B cell (primary cell): ENCODE data around the gene FCGBP. TPM values are rescaled to one million over a fixed set of nuclear protein-coding genes. Genes with fewer than 3 reads are reported as not detected.

Experiments used
- ATAC-seq: fragments of 200-7000 bp; cut with Tn5 transposase; one replicate; pipeline ENCODE4 v1.10.0; 2021; ENCODE audit warnings: low read depth, mild to moderate bottlenecking, moderate number of reproducible peaks, moderate library complexity
- CTCF ChIA-PET: fragments of 350-600 bp; sonication (Branson Sonifier 250); formaldehyde crosslinking; loops from one replicate; lab custom pipeline; 2021; ENCODE audit warnings: antibody characterized with exemption, inconsistent platforms; lab: Charles Lee
- POLR2A ChIA-PET: fragments of 350-600 bp; sonication (Branson Sonifier 250); formaldehyde crosslinking; loops from one replicate; lab custom pipeline; 2021; ENCODE audit warnings: antibody characterized with exemption; lab: Charles Lee
- DNase-seq: peaks from one replicate; pipeline ENCODE4 v3.0.0; 2013
- H2AFZ ChIP-seq: 2 replicates; pipeline ENCODE4 v1.6.1; 2012; ENCODE audit warnings: mild to moderate bottlenecking, low read depth, low read length; ENCODE audit not compliant: insufficient read depth, poor library complexity, severe bottlenecking
- H3K27ac ChIP-seq, 2 donors: 1 replicate in 1 of 2; 2 replicates in 1 of 2; pipeline ENCODE4 v1.5.1; 2012 to 2013; ENCODE audit warnings: low read length in 2 of 2, mild to moderate bottlenecking in 2 of 2, moderate library complexity in 1 of 2
- H3K27me3 ChIP-seq, 4 experiments: fragments of 200-600 bp in 1 of 4; sonication (generic) in 1 of 4; replicated peaks in 1 of 4; 1 replicate in 2 of 4; 2 replicates in 2 of 4; pipeline versions ENCODE4 v1.6.1 to v1.7.0; 2013 to 2016; ENCODE audit warnings: low read length in 3 of 4, mild to moderate bottlenecking in 2 of 4, mixed read lengths in 1 of 4, moderate library complexity in 1 of 4; ENCODE audit not compliant: insufficient read depth in 4 of 4, control insufficient read depth in 3 of 4; ENCODE audit errors: control extremely low read depth in 1 of 4
- H3K36me3 ChIP-seq, 2 experiments: replicated peaks in 1 of 2; 1 replicate in 1 of 2; 2 replicates in 1 of 2; pipeline versions ENCODE4 v1.6.1 to v1.7.1; 2013; ENCODE audit warnings: low read length in 1 of 2; ENCODE audit not compliant: insufficient read depth in 2 of 2, control insufficient read depth in 1 of 2; ENCODE audit errors: control extremely low read depth in 1 of 2, extremely low read depth in 1 of 2
- H3K4me1 ChIP-seq, 2 donors: fragments of 200-600 bp in 1 of 2; sonication (generic) in 1 of 2; 1 replicate in 1 of 2; 2 replicates in 1 of 2; pipeline versions ENCODE4 v1.5.1 to v1.6.1; 2013 to 2017; ENCODE audit warnings: low read length in 2 of 2; ENCODE audit not compliant: control insufficient read depth in 2 of 2, insufficient read depth in 2 of 2
- H3K4me2 ChIP-seq: replicated peaks from 2 replicates; pipeline ENCODE3; 2012; ENCODE audit warnings: mild to moderate bottlenecking, low read depth, low read length; ENCODE audit not compliant: poor library complexity, severe bottlenecking
- H3K4me3 ChIP-seq, 5 experiments: fragments of 200-600 bp in 1 of 5; sonication (generic) in 1 of 5; 1 replicate in 3 of 5; 2 replicates in 2 of 5; pipeline versions ENCODE4 v1.5.1 to v1.7.0; 2011 to 2016; ENCODE audit warnings: low read length in 4 of 5, mild to moderate bottlenecking in 4 of 5, low read depth in 2 of 5, control low read depth in 1 of 5, moderate library complexity in 1 of 5; ENCODE audit not compliant: insufficient read depth in 1 of 5; ENCODE audit errors: control extremely low read depth in 1 of 5, extremely low read depth in 1 of 5
- H3K79me2 ChIP-seq: fragments of 200-600 bp; sonication (generic); one replicate; pipeline ENCODE4 v1.6.0; 2016; ENCODE audit warnings: low read length; ENCODE audit not compliant: control insufficient read depth, insufficient read depth
- H3K9ac ChIP-seq: fragments of 200-600 bp; sonication (generic); 2 replicates; pipeline ENCODE4 v1.6.1; 2017; ENCODE audit warnings: mild to moderate bottlenecking, low read length, moderate library complexity
- H3K9me3 ChIP-seq, 3 donors: one replicate each; pipeline versions ENCODE4 v1.6.1 to v1.7.1; 2013; ENCODE audit warnings: low read length in 2 of 3; ENCODE audit not compliant: control insufficient read depth in 2 of 3, insufficient read depth in 1 of 3; ENCODE audit errors: control extremely low read depth in 1 of 3
- H4K20me1 ChIP-seq: 2 replicates; pipeline ENCODE4 v1.6.0; 2012; ENCODE audit warnings: mild to moderate bottlenecking, low read length; ENCODE audit not compliant: insufficient read depth, control insufficient read depth, poor library complexity, severe bottlenecking
- H3K27ac Mint-ChIP-seq: one replicate; pipeline ENCODE4 v1.8.0; 2021; ENCODE audit warnings: mixed read lengths
- H3K27me3 Mint-ChIP-seq: one replicate; pipeline ENCODE4 v1.8.0; 2021; ENCODE audit warnings: mixed read lengths
- H3K4me1 Mint-ChIP-seq: one replicate; pipeline ENCODE4 v1.8.0; 2021; ENCODE audit warnings: mixed read lengths
- H3K4me3 Mint-ChIP-seq: one replicate; pipeline ENCODE4 v1.8.0; 2021; ENCODE audit warnings: mixed read lengths
- H3K9me3 Mint-ChIP-seq: one replicate; pipeline ENCODE4 v1.8.0; 2022; ENCODE audit warnings: mixed read lengths; ENCODE audit not compliant: insufficient read depth
- CTCF ChIP-seq: fragments of 200-600 bp; IDR thresholded peaks from one replicate; pipeline ENCODE4 v1.8.0; 2022; ENCODE audit warnings: antibody characterized with exemption, mild to moderate bottlenecking
- EZH2 ChIP-seq: IDR thresholded peaks from 2 replicates; pipeline ENCODE4 v1.6.1; 2012; ENCODE audit warnings: borderline replicate concordance, low read depth, mild to moderate bottlenecking, moderate library complexity, low read length; ENCODE audit not compliant: insufficient read depth, poor library complexity, severe bottlenecking
- WGBS: methylation state at CpG from one replicate; pipeline ENCODE4 v1.1.5; 2013; ENCODE audit warnings: missing lambda C conversion rate; ENCODE audit not compliant: insufficient coverage; 5-methylcytosine and 5-hydroxymethylcytosine counted together
- intact Hi-C: fragments of 100-400 bp; cut with micrococcal nuclease; formaldehyde crosslinking; loops from one replicate; pipeline ENCODE4 v1.10.0; 2022
- polyA plus RNA-seq: library from polyadenylated mRNA; depleted of rRNA; stranded (reverse); fragments of >200 nt; gene quantifications from 2 replicates; pipeline ENCODE4 v1.2.3, GENCODE V29; 2012
- total RNA-seq, 2 donors: library from RNA; stranded (reverse); fragments of 120-200 nt in 1 of 2; gene quantifications; 1 replicate in 1 of 2; 2 replicates in 1 of 2; pipeline versions ENCODE4 v1.2.3 to v1.2.4, GENCODE V29; 2013 to 2022

The FCGBP gene
- total and polyA plus RNA-seq, 2 donors (not counting 1 experiment from before 2014, with no cell fraction given) = 5.7 to 22.9 TPM

DNA sequence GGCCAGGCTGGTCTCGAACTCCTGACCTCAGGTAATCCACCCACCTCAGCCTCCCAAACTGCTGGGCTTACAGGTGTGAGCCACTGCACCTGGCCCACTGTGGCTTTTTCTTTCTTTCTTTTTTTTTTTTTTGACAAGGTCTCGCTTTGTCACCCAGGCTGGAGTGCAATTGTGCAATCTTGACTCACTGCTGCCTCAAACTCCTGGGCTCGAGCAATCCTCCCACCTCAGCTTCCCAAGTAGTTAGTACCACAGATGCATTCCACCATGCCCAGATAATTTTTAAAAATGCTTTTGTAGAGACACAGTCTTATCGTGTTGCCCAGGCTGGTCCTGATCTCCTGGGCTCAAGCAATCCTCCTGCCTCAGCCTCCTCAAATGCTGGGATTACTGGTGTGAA, 12.1 kb upstream of the FCGBP start:
- CTCF ChIA-PET = interaction anchor here (0.7 to 2.8 kb wide), 2 partner anchors 24 to 26 kb away, joined by 4 to 13 read pairs; partner anchors contain the start of gene PSMC4
- Histone ChIP-seq H3K9me3 (peaks cover 0 to 5% (median 0%) of the 10 kb centered on the region in 3 donors), H3K27me3 (no peaks in the 10 kb centered on the region), H3K4me2 (no peak overlapping the region), H3K27ac (no peak overlapping the region), H3K9ac (no peak overlapping the region), H3K36me3 (no peaks in the 10 kb centered on the region), H4K20me1 (no peaks in the 10 kb centered on the region), H2AFZ (no peak overlapping the region), H3K4me3 (no peak overlapping the region), H3K4me1 (peaks cover 73 to 75% of the 10 kb centered on the region in 2 donors), H3K79me2 (peaks cover 51% of the 10 kb centered on the region)
- Mint-ChIP-seq H3K4me1 (peaks cover 61% of the 10 kb centered on the region), H3K27me3 (no peaks in the 10 kb centered on the region), H3K4me3 (no peak overlapping the region), H3K9me3 (no peaks in the 10 kb centered on the region), H3K27ac (no peak overlapping the region)
- POLR2A ChIA-PET = interaction anchor here (0.7 kb wide), 1 partner anchor 9 kb away, joined by 5 read pairs; no protein-coding TSS in a partner anchor
- intact Hi-C loops = no loop called here
- ATAC-seq (no peak), DNase-seq (no peak)
- WGBS = 79% methylated on average over 3 of the region's 4 CpGs
- TF ChIP-seq CTCF = no peak
- no peak for TF ChIP-seq EZH2

- Mint-ChIP-seq H3K27ac (no peak overlapping the region), H3K4me3 (no peak overlapping the region), H3K9me3 (no peaks in the 10 kb centered on the region), H3K27me3 (no peaks in the 10 kb centered on the region), H3K4me1 (peaks cover 54% of the 10 kb centered on the region)
- no peak for TF ChIP-seq EZH2
- H3K4me3 ChIP-seq = no peak overlapping the region
- peaks cover 21% of the 10 kb centered on the region for H3K79me2 ChIP-seq
- DNase-seq = no peak
- H3K9ac ChIP-seq = no peak overlapping the region
- H3K27me3 ChIP-seq = no peaks in the 10 kb centered on the region
- no peaks in the 10 kb centered on the region for H4K20me1 ChIP-seq
- no peak for ATAC-seq
- H3K4me1 ChIP-seq = peaks cover 61 to 64% of the 10 kb centered on the region in 2 donors
- H3K4me2 ChIP-seq = peak overlapping the region; percentile 69
- WGBS = 84% methylated on average over 6 of the region's 7 CpGs
- no peak overlapping the region for H3K27ac ChIP-seq
- peaks cover 4 to 10% (median 5%) of the 10 kb centered on the region in 3 donors for H3K9me3 ChIP-seq
- no peak overlapping the region for H2AFZ ChIP-seq
- ChIA-PET CTCF (interaction anchor here (6.6 kb wide), 1 partner anchor 26 kb away, joined by 77 read pairs; the partner anchor contains the start of gene PSMC4), POLR2A (no interaction called here)
- intact Hi-C loops = no loop called here
- no peaks in the 10 kb centered on the region for H3K36me3 ChIP-seq
Measured at GRCh38 chr19:39943586-39943985, 9.2 kb upstream of the FCGBP start.
